ENCODE data around the gene ADIG.

GRCh38 chr20:38603286-38603685, 22.3 kb downstream of the ADIG start:
- TF ChIP-seq CTCF (IDR thresholded peaks at IDR 0.05 in 8 of 11, conservative IDR thresholded peaks at IDR 0.05 in 3 of 11): no peak
- TF ChIP-seq POLR2A (IDR thresholded peaks at IDR 0.05): no peak
- TF ChIP-seq POLR2AphosphoS5 (IDR thresholded peaks at IDR 0.05): no peak

Measured in spleen (tissue), 7 donors.